HepG2 (cell line): Measurements from ENCODE around the gene CHST10. TPM values are rescaled to one million over a fixed set of nuclear protein-coding genes. Genes with fewer than 3 reads are reported as not detected.

Experiments used
- ATAC-seq: fragments of 200-7000 bp; cut with Tn5 transposase; 3 replicates; pipeline ENCODE4 v1.9.1; 2020; ENCODE audit warnings: mild to moderate bottlenecking, moderate library complexity
- Bru-seq: library from RNA; stranded (reverse); fragments of 400-500 nt; gene quantifications from one replicate; lab custom pipeline; 2021; lab: Mats Ljungman, UMichigan
- BruChase-seq, 2 experiments: library from RNA; stranded (reverse); fragments of 400-500 nt; gene quantifications; one replicate each; lab custom pipeline; 2021; lab: Mats Ljungman, UMichigan
- BruUV-seq: library from RNA; stranded (reverse); fragments of 400-500 nt; replicated peaks from 2 replicates; lab custom pipeline; 2021; lab: Mats Ljungman, UMichigan
- CTCF ChIA-PET: fragments of 300-600 bp; formaldehyde crosslinking; extraction: SDS; loops from one replicate; lab custom pipeline; 2021; ENCODE audit warnings: low total read pairs, inconsistent platforms, low intra/inter-chr PET ratio; lab: Yijun Ruan, JAX
- POLR2A ChIA-PET: fragments of 350-600 bp; sonication (Branson Sonifier 250); formaldehyde crosslinking; loops from one replicate; lab custom pipeline; 2020; ENCODE audit warnings: antibody characterized with exemption, inconsistent platforms; lab: Yijun Ruan, JAX
- DNase-seq: peaks from one replicate; pipeline ENCODE4 v3.0.0-alpha.2; 2015; ENCODE audit warnings: low spot score
- FAIRE-seq: peaks from 3 replicates; lab custom pipeline; 2011; peaks lifted over from hg19 to GRCh38; lab: Jason Lieb, UNC
- H2AFZ ChIP-seq: one replicate; pipeline ENCODE4 v1.6.1; 2011; ENCODE audit warnings: low read length, inconsistent platforms
- H3K27ac ChIP-seq: fragments of 300-600 bp; 3 replicates; pipeline ENCODE4 v1.8.0; 2011; ENCODE audit warnings: mixed run types, mild to moderate bottlenecking, mixed read lengths, low read length, inconsistent platforms; ENCODE audit not compliant: insufficient read depth; ENCODE audit errors: extremely low read length
- H3K27me3 ChIP-seq, 2 experiments: fragments of 200-600 bp in 1 of 2; 2 replicates in 1 of 2; 3 replicates in 1 of 2; pipeline versions ENCODE4 v1.6.0 to v1.8.0; 2011; ENCODE audit warnings: low read length in 2 of 2, mild to moderate bottlenecking in 2 of 2, moderate library complexity in 2 of 2, inconsistent platforms in 1 of 2; ENCODE audit not compliant: insufficient read depth in 2 of 2, control insufficient read depth in 1 of 2
- H3K36me3 ChIP-seq, 2 experiments: fragments of 200-600 bp in 1 of 2; replicated peaks in 1 of 2; 2 replicates in 1 of 2; 3 replicates in 1 of 2; pipeline versions ENCODE4 v1.5.1 to v1.8.0; 2011; ENCODE audit warnings: low read length in 2 of 2, inconsistent platforms in 1 of 2; ENCODE audit not compliant: insufficient read depth in 2 of 2, control insufficient read depth in 1 of 2
- H3K4me1 ChIP-seq: 2 replicates; pipeline ENCODE4 v1.5.1; 2012; ENCODE audit warnings: low read length, inconsistent platforms; ENCODE audit not compliant: insufficient read depth
- H3K4me2 ChIP-seq: 2 replicates; pipeline ENCODE4 v1.6.0; 2011; ENCODE audit warnings: low read depth, low read length, inconsistent platforms
- H3K4me3 ChIP-seq, 3 experiments: fragments of 200-600 bp in 1 of 3; sonication (generic), shearing (Covaris generic) in 1 of 3; replicated peaks in 1 of 3; 2 replicates each; pipeline ENCODE4 v1.5.1; 2011 to 2016; ENCODE audit warnings: low read length in 3 of 3, inconsistent platforms in 2 of 3, low read depth in 2 of 3, mild to moderate bottlenecking in 2 of 3, control low read depth in 1 of 3, mixed read lengths in 1 of 3; ENCODE audit not compliant: insufficient read depth in 1 of 3
- H3K79me2 ChIP-seq: one replicate; pipeline ENCODE4 v1.6.1; 2011; ENCODE audit warnings: low read length, inconsistent platforms; ENCODE audit not compliant: insufficient read depth
- H3K9ac ChIP-seq: 2 replicates; pipeline ENCODE4 v1.6.0; 2011; ENCODE audit warnings: mild to moderate bottlenecking, low read depth, low read length, inconsistent platforms; ENCODE audit not compliant: insufficient read depth
- H3K9me3 ChIP-seq: 2 replicates; pipeline ENCODE4 v1.5.1; 2012; ENCODE audit warnings: mild to moderate bottlenecking, low read length
- H4K20me1 ChIP-seq: 2 replicates; pipeline ENCODE4 v1.6.0; 2011; ENCODE audit warnings: inconsistent platforms, mild to moderate bottlenecking, low read length, moderate library complexity; ENCODE audit not compliant: insufficient read depth
- BHLHE40 ChIP-seq: IDR thresholded peaks from 2 replicates; pipeline ENCODE4 v1.6.1; 2011; ENCODE audit warnings: low read length, improper control_type of control experiment
- FOXA3 ChIP-seq: IDR thresholded peaks from 2 replicates; pipeline ENCODE4 v1.6.1; 2016; ENCODE audit warnings: missing genetic modification reagents, missing compliant biosample characterization
- HES4 ChIP-seq: sonication (generic); formaldehyde crosslinking; IDR thresholded peaks from 2 replicates; pipeline ENCODE4 v1.9.0; 2021; ENCODE audit warnings: mild to moderate bottlenecking, missing genetic modification reagents, borderline replicate concordance
- MEF2D ChIP-seq: sonication (generic); formaldehyde crosslinking; IDR thresholded peaks from 2 replicates; pipeline ENCODE4 v1.5.1; 2020; ENCODE audit warnings: mild to moderate bottlenecking, missing genetic modification reagents
- RFX3 ChIP-seq: IDR thresholded peaks from 2 replicates; pipeline ENCODE4 v1.6.1; 2016; ENCODE audit warnings: missing biosample characterization, missing genetic modification reagents
- XBP1 ChIP-seq: sonication (generic); formaldehyde crosslinking; IDR thresholded peaks from 2 replicates; pipeline ENCODE4 v1.5.0; 2020; ENCODE audit warnings: missing genetic modification reagents
- ZBTB2 ChIP-seq: sonication (generic); formaldehyde crosslinking; IDR thresholded peaks from 2 replicates; pipeline ENCODE4 v1.8.0; 2022; ENCODE audit warnings: low read depth, missing genetic modification reagents
- ZNF34 ChIP-seq: sonication (generic); formaldehyde crosslinking; IDR thresholded peaks from 2 replicates; pipeline ENCODE4 v1.4.0; 2020; ENCODE audit warnings: mild to moderate bottlenecking, missing genetic modification reagents, borderline replicate concordance
- ZNF713 ChIP-seq: sonication (generic); formaldehyde crosslinking; IDR thresholded peaks from 2 replicates; pipeline ENCODE4 v1.4.0; 2020; ENCODE audit warnings: mild to moderate bottlenecking, missing genetic modification reagents
- ZNF773 ChIP-seq: sonication (generic); formaldehyde crosslinking; IDR thresholded peaks from 2 replicates; pipeline ENCODE4 v1.4.0; 2020; ENCODE audit warnings: missing genetic modification reagents, borderline replicate concordance
- WGBS: methylation state at CpG from one replicate; pipeline ENCODE4 v1.1.6; 2017; ENCODE audit warnings: low lambda C conversion rate; 5-methylcytosine and 5-hydroxymethylcytosine counted together
- in situ Hi-C: cut with HindIII; loops from 2 replicates; pipeline ENCODE4 v1.10.0; 2017; ENCODE audit warnings: low pct_unique_long_range_greater_than_20kb; ENCODE audit not compliant: extremely low pct_ligation_motif_present
- intact Hi-C: fragments of 100-400 bp; cut with micrococcal nuclease; formaldehyde crosslinking; loops from one replicate; pipeline ENCODE4 v1.10.0; 2022; ENCODE audit not compliant: unreplicated experiment
- long read RNA-seq, 2 experiments: library from RNA in 1 of 2; library from polyadenylated mRNA in 1 of 2; stranded (forward) in 1 of 2; unstranded in 1 of 2; transcript quantifications; one replicate each; pipeline ENCODE4 v2.0.0, GENCODE V29; 2019 to 2022
- polyA minus RNA-seq, 3 experiments: library from RNA; depleted of rRNA, polyadenylated mRNA; stranded (reverse); fragments of >200 nt; gene quantifications; 2 replicates each; pipeline ENCODE4 v1.2.3, GENCODE V29; 2011; ENCODE audit warnings: low replicate concordance in 1 of 3
- polyA plus RNA-seq, 8 experiments: library from polyadenylated mRNA; depleted of rRNA in 3 of 8; stranded (reverse) in 7 of 8; unstranded in 1 of 8; fragments of >200 nt; fragmentation: Illumina TruSeq in 4 of 8; extraction: Trizol in 4 of 8; gene quantifications; 2 replicates each; pipeline versions ENCODE4 v1.2.1 to v1.2.3, GENCODE V29; 2011 to 2016; ENCODE audit warnings: low read depth in 4 of 8, missing spikeins in 1 of 8, mixed read lengths in 1 of 8; ENCODE audit not compliant: insufficient read depth in 1 of 8
- total RNA-seq, 5 experiments: library from RNA; depleted of rRNA; stranded (reverse); fragments of >200 nt; fragmentation: Illumina TruSeq; extraction: Trizol; gene quantifications; 2 replicates each; pipeline ENCODE4 v1.2.3, GENCODE V29; 2016; ENCODE audit warnings: low read depth in 1 of 5
- TF ChIP-seq, protein P1 (sequence below): IDR thresholded peaks from 2 replicates; pipeline ENCODE4 v1.6.1; 2016; ENCODE audit warnings: mild to moderate bottlenecking
- TF ChIP-seq, protein P2 (sequence below): sonication (generic); formaldehyde crosslinking; conservative IDR thresholded peaks from 2 replicates; pipeline ENCODE4 v1.8.1; 2023; ENCODE audit warnings: missing genetic modification reagents

The CHST10 gene, protein sequence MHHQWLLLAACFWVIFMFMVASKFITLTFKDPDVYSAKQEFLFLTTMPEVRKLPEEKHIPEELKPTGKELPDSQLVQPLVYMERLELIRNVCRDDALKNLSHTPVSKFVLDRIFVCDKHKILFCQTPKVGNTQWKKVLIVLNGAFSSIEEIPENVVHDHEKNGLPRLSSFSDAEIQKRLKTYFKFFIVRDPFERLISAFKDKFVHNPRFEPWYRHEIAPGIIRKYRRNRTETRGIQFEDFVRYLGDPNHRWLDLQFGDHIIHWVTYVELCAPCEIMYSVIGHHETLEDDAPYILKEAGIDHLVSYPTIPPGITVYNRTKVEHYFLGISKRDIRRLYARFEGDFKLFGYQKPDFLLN
- total RNA-seq (2016; rRNA removed; fragmentation: Illumina TruSeq; extraction: Trizol): 8.5 and 14.2 TPM in 2 replicates
- total RNA-seq (2016; cell fraction: cytosol; rRNA removed; fragmentation: Illumina TruSeq; extraction: Trizol; ENCODE audit: low read depth): 2.4 and 3.0 TPM in 2 replicates
- total RNA-seq (2016; cell fraction: insoluble cytoplasmic fraction; rRNA removed; fragmentation: Illumina TruSeq; extraction: Trizol): 7.1 and 13.1 TPM in 2 replicates
- 6.9 and 7.7 TPM in 2 replicates for total RNA-seq (2016; cell fraction: membrane; rRNA removed; fragmentation: Illumina TruSeq; extraction: Trizol)
- total RNA-seq (2016; cell fraction: nucleus; rRNA removed; fragmentation: Illumina TruSeq; extraction: Trizol): 12.2 and 15.8 TPM in 2 replicates
- polyA plus RNA-seq (2011; rRNA removed): 10.5 and 11.5 TPM in 2 replicates
- polyA plus RNA-seq (2011; cell fraction: cytosol; rRNA removed): 8.3 and 11.0 TPM in 2 replicates
- 9.0 and 10.7 TPM in 2 replicates for polyA plus RNA-seq (2011; cell fraction: nucleus; rRNA removed)
- 8.8 TPM in 2 replicates for polyA plus RNA-seq (2012)
- polyA plus RNA-seq (2016; cell fraction: cytosol; fragmentation: Illumina TruSeq; extraction: Trizol; ENCODE audit: low read depth): 1.5 and 2.5 TPM in 2 replicates
- 6.7 and 7.6 TPM in 2 replicates for polyA plus RNA-seq (2016; cell fraction: insoluble cytoplasmic fraction; fragmentation: Illumina TruSeq; extraction: Trizol; ENCODE audit: low read depth)
- 4.5 and 6.1 TPM in 2 replicates for polyA plus RNA-seq (2016; cell fraction: membrane; fragmentation: Illumina TruSeq; extraction: Trizol; ENCODE audit: low read depth)
- 20.4 and 23.1 TPM in 2 replicates for polyA plus RNA-seq (2016; cell fraction: nucleus; fragmentation: Illumina TruSeq; extraction: Trizol; ENCODE audit: insufficient read depth, low read depth)
- polyA minus RNA-seq (2011; rRNA and poly(A)+ RNA removed; ENCODE audit: low replicate concordance): 14.1 and 16.5 TPM in 2 replicates
- 8.0 and 9.3 TPM in 2 replicates for polyA minus RNA-seq (2011; cell fraction: cytosol; rRNA and poly(A)+ RNA removed)
- 17.4 and 18.0 TPM in 2 replicates for polyA minus RNA-seq (2011; cell fraction: nucleus; rRNA and poly(A)+ RNA removed)
- percentile 68 among the genes with signal in this experiment for Bru-seq, nascent RNA
- percentile 64 among the genes with signal in this experiment for BruChase-seq, experiment 1, labeled RNA remaining after a 6-hour chase
- percentile 67 among the genes with signal in this experiment for BruChase-seq, experiment 2, labeled RNA remaining after a 2-hour chase
- long read RNA-seq, experiment 1, partial matches to known transcripts: 0 of 5 reads
- long read RNA-seq, experiment 1, other reads (novel, unspliced or antisense): 2 of 5 reads
- long read RNA-seq, experiment 2, transcript CHST10-201 (7 exons, 2,842 nt): major isoform, 15 of 37 reads
- long read RNA-seq, experiment 2, partial matches to known transcripts: 3 of 37 reads
- long read RNA-seq, experiment 2, other reads (novel, unspliced or antisense): 18 of 37 reads

DNA sequence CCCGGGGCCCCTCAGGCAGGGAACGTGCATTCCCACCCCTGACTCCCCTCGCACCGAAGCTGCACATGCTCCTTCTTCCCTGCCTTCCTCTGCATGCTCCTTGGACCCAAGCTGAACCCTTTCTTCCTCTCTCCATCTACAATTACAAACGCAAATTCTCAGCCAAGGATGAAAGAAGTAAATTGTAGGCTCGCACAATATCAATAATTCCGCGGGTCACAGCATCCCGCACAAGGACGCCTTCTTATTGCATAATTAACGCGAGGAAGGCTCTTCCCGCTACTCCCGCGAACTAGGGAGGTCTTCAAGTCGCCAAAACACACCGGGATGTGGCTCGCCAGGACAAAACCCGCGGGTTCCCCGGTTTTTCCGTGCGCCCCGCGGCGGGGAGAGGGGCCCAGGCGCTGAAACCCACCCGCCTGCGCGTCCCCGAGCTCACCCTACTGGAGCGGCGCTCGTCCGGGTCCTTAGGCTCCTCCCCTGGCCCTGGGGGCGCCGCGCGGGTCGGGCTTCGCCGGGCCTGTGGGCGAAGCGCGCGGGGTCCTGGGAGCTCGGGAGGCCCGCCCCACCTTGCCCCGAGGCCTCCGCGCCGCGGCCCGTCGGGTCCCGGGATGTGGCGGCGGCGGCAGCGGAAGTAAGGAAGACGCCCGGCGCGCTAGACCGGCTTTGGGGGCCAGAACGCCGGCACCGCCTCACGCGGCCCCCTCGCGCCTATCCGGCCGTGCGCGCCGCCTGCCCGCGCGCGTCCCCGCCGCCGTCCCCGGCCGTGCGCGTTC is at the start of gene CHST10:
Gene CHST10 (minus strand): TSS at position 734 of the 776 bp plus-strand sequence. CDS start 10,993 bp downstream, outside the sequence.
- DNase-seq (peak; percentile 42), FAIRE-seq (no peak), ATAC-seq (peak; percentile 98)
- H3K4me2 ChIP-seq: peak within 1 kb of the TSS; percentile 100
- H3K27ac ChIP-seq: peak within 1 kb of the TSS; percentile 39
- no peaks in the 10 kb centered on the region; a peak in 1 of 5 replicates for H3K27me3 ChIP-seq
- no TSS peak for BruUV-seq
- no peaks in the 10 kb centered on the region for H4K20me1 ChIP-seq
- peak within 1 kb of the TSS; percentile 76 for H3K9ac ChIP-seq
- CTCF ChIA-PET: no interaction called here
- intact Hi-C loops (loop anchor here (5.0 kb wide), 1 partner anchor 145 kb away; the partner anchor contains the start of gene PDCL3), in situ Hi-C loops (no loop called here)
- peaks cover 13% of the 10 kb centered on the region for H3K79me2 ChIP-seq
- peaks cover 4 to 11% of the 10 kb centered on the region in 2 experiments; a peak in 3 of 5 replicates for H3K36me3 ChIP-seq
- H3K9me3 ChIP-seq: no peaks in the 10 kb centered on the region
- peaks cover 29% of the 10 kb centered on the region for H3K4me1 ChIP-seq
- 3% methylated on average over 25 of the region's 88 CpGs for WGBS
- peak within 1 kb of the TSS; percentile 89 for H2AFZ ChIP-seq
- peak within 1 kb of the TSS; percentile 70 to 86 (median 76) for H3K4me3 ChIP-seq
- POLR2A ChIA-PET: interaction anchor here (1.1 kb wide), 2 partner anchors 36 to 146 kb away, joined by 3 to 9 read pairs; partner anchors contain the start of gene PDCL3
- peak; percentile 87; the same call in 1 of the 2 replicates for TF ChIP-seq HES4 (CRISPR knock-in tag)
- peak; percentile 75 for TF ChIP-seq ZBTB2 (CRISPR knock-in tag)
- TF ChIP-seq ZNF713 (CRISPR knock-in tag): no peak
- TF ChIP-seq XBP1: no peak
- 0 out of 2 replicates have a peak, but pooled peaks have one; percentile 30 for TF ChIP-seq RFX3 (CRISPR knock-in tag)
- TF ChIP-seq, protein P1, sequence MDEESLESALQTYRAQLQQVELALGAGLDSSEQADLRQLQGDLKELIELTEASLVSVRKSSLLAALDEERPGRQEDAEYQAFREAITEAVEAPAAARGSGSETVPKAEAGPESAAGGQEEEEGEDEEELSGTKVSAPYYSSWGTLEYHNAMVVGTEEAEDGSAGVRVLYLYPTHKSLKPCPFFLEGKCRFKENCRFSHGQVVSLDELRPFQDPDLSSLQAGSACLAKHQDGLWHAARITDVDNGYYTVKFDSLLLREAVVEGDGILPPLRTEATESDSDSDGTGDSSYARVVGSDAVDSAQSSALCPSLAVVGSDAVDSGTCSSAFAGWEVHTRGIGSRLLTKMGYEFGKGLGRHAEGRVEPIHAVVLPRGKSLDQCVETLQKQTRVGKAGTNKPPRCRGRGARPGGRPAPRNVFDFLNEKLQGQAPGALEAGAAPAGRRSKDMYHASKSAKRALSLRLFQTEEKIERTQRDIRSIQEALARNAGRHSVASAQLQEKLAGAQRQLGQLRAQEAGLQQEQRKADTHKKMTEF: no peak
- TF ChIP-seq ZNF34 (CRISPR knock-in tag): no peak
- no peak for TF ChIP-seq BHLHE40
- peak; percentile 61; the same call in 1 of the 2 replicates for TF ChIP-seq MEF2D (CRISPR knock-in tag)
- TF ChIP-seq, protein P2, sequence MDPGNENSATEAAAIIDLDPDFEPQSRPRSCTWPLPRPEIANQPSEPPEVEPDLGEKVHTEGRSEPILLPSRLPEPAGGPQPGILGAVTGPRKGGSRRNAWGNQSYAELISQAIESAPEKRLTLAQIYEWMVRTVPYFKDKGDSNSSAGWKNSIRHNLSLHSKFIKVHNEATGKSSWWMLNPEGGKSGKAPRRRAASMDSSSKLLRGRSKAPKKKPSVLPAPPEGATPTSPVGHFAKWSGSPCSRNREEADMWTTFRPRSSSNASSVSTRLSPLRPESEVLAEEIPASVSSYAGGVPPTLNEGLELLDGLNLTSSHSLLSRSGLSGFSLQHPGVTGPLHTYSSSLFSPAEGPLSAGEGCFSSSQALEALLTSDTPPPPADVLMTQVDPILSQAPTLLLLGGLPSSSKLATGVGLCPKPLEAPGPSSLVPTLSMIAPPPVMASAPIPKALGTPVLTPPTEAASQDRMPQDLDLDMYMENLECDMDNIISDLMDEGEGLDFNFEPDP (CRISPR knock-in tag): 0 out of 2 replicates have a peak, but pooled peaks have one; percentile 35
- TF ChIP-seq ZNF773 (CRISPR knock-in tag): no peak
- no peak for TF ChIP-seq FOXA3 (CRISPR knock-in tag)
